ENCODE data around the gene EXT2. TPM values are rescaled to one million over a fixed set of nuclear protein-coding genes. Genes with fewer than 3 reads are reported as not detected.

EXT2 gene
- total RNA-seq, 2 donors from 2014 or later, result 47.7 to 60.3 TPM

DNA sequence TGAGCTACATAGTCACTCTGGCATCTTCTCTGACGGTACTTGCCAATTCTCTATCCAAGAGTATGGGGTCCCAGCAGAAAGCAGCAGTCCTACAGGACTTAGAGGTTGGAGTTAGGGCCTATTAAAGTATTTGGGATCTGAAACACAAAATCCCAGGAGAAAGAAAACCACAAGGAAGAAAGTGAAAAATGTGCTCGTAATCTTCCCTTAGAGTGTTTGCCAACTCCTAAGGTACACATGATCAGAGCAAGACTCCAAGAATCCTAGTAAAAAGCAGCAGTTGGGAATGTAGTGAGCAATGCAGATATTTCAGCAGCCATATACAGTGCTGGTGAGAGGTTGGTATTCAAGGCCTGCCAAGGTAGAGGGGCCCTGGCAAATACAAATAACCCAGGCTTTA lies 71.6 kb downstream of the EXT2 start:
- H3K4me1 ChIP-seq (ENCODE audit: control insufficient read depth, insufficient read depth, low read length), result no peaks in the 10 kb centered on the region
- Mint-ChIP-seq H3K27me3 (ENCODE audit: insufficient read depth) (no peaks in the 10 kb centered on the region), H3K4me3 (no peak overlapping the region), H3K36me3 (ENCODE audit: low read depth) (peaks cover 4% of the 10 kb centered on the region), H3K27ac (no peak overlapping the region), H3K9me3 (no peaks in the 10 kb centered on the region), H3K4me1 (no peaks in the 10 kb centered on the region)
- no peak overlapping the region for H3K4me3 ChIP-seq (ENCODE audit: low read length)
- TF ChIP-seq, protein P1, sequence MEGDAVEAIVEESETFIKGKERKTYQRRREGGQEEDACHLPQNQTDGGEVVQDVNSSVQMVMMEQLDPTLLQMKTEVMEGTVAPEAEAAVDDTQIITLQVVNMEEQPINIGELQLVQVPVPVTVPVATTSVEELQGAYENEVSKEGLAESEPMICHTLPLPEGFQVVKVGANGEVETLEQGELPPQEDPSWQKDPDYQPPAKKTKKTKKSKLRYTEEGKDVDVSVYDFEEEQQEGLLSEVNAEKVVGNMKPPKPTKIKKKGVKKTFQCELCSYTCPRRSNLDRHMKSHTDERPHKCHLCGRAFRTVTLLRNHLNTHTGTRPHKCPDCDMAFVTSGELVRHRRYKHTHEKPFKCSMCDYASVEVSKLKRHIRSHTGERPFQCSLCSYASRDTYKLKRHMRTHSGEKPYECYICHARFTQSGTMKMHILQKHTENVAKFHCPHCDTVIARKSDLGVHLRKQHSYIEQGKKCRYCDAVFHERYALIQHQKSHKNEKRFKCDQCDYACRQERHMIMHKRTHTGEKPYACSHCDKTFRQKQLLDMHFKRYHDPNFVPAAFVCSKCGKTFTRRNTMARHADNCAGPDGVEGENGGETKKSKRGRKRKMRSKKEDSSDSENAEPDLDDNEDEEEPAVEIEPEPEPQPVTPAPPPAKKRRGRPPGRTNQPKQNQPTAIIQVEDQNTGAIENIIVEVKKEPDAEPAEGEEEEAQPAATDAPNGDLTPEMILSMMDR (conservative IDR thresholded peaks at IDR 0.05), result no peak
- H3K9ac ChIP-seq (ENCODE audit: extremely low read depth, low read length, poor library complexity, severe bottlenecking), result no peak overlapping the region
- WGBS, 2 experiments (ENCODE audit: insufficient coverage in 1 of 2, insufficient read length in 1 of 2), result 93 to 98% methylated on average over 2 of the region's 2 CpGs
- no peak overlapping the region for H3K27ac ChIP-seq (ENCODE audit: low read depth, low read length)
- no peaks in the 10 kb centered on the region for H3K27me3 ChIP-seq (ENCODE audit: control insufficient read depth, insufficient read depth, low read length, poor library complexity, severe bottlenecking)
- no peak for DNase-seq
- H3K36me3 ChIP-seq (ENCODE audit: control insufficient read depth, insufficient read depth, low read length), result no peaks in the 10 kb centered on the region
- H3K9me3 ChIP-seq (ENCODE audit: control insufficient read depth, low read length), result no peaks in the 10 kb centered on the region

DNA sequence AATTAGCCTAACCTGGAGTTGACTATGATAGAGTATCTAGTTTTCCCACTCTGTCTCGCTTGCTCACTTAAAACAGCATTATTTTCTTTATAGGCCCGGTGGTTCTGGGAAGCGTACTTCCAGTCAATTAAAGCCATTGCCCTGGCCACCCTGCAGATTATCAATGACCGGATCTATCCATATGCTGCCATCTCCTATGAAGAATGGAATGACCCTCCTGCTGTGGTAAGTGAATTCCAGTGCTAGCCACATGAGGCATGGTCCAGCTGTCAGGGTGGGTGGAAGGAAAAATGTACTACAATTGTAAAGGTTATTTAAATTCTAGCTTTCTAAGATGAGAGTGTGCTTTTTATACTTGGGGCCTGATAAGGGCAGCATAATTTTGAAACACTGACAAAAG lies 76.0 kb downstream of the EXT2 start:
- Histone ChIP-seq H3K36me3 (ENCODE audit: control insufficient read depth, insufficient read depth, low read length) (no peaks in the 10 kb centered on the region), H3K27me3 (ENCODE audit: control insufficient read depth, insufficient read depth, low read length, poor library complexity, severe bottlenecking) (no peaks in the 10 kb centered on the region), H3K9me3 (ENCODE audit: control insufficient read depth, low read length) (no peaks in the 10 kb centered on the region), H3K9ac (ENCODE audit: extremely low read depth, low read length, poor library complexity, severe bottlenecking) (no peak overlapping the region), H3K4me3 (ENCODE audit: low read length) (no peak overlapping the region), H3K4me1 (ENCODE audit: control insufficient read depth, insufficient read depth, low read length) (no peaks in the 10 kb centered on the region), H3K27ac (ENCODE audit: low read depth, low read length) (peak overlapping the region; percentile 30)
- 48 to 93% methylated on average over 3 to 4 of the region's 4 CpGs for WGBS, 2 experiments (ENCODE audit: insufficient coverage in 1 of 2, insufficient read length in 1 of 2)
- no peaks in the 10 kb centered on the region for H3K4me1 Mint-ChIP-seq
- H3K36me3 Mint-ChIP-seq (ENCODE audit: low read depth), result peaks cover 18% of the 10 kb centered on the region
- TF ChIP-seq, protein P1 (conservative IDR thresholded peaks at IDR 0.05), result no peak
- DNase-seq, result no peak
- no peak overlapping the region for H3K4me3 Mint-ChIP-seq
- no peak overlapping the region for H3K27ac Mint-ChIP-seq
- H3K9me3 Mint-ChIP-seq, result no peaks in the 10 kb centered on the region
- peaks cover 2% of the 10 kb centered on the region for H3K27me3 Mint-ChIP-seq (ENCODE audit: insufficient read depth)

DNA sequence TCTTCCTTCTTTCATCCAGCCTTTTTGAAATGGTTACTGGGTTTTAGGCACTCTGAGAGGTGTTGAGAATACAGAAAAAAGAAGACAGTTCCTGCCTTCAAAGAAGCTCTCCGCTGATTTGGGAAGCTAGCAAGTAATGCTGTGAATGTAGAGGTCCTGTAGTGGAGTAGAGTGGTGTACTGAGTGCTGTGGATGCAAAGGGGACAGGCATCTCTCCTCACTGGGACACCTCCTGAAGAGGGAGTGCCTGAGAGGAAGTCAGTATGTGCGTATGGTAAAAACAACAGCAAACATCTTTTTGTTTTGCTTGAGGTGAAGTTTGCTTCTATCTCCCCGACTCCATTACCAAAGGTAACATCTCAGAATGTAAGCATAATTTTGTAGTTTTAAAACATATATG lies 77.5 kb downstream of the EXT2 start:
- no peak overlapping the region for H3K9ac ChIP-seq (ENCODE audit: extremely low read depth, low read length, poor library complexity, severe bottlenecking)
- no peaks in the 10 kb centered on the region for H3K9me3 Mint-ChIP-seq
- H3K4me1 Mint-ChIP-seq, result no peaks in the 10 kb centered on the region
- TF ChIP-seq, protein P1 (conservative IDR thresholded peaks at IDR 0.05), result no peak
- H3K4me3 Mint-ChIP-seq, result no peak overlapping the region
- H3K27me3 Mint-ChIP-seq (ENCODE audit: insufficient read depth), result peaks cover 2% of the 10 kb centered on the region
- no peaks in the 10 kb centered on the region for H3K27me3 ChIP-seq (ENCODE audit: control insufficient read depth, insufficient read depth, low read length, poor library complexity, severe bottlenecking)
- H3K27ac Mint-ChIP-seq, result no peak overlapping the region
- H3K9me3 ChIP-seq (ENCODE audit: control insufficient read depth, low read length), result no peaks in the 10 kb centered on the region
- 90% methylated on average over 3 of the region's 3 CpGs; no CpG with 5 or more reads in 1 of the 2 experiments for WGBS, 2 experiments (ENCODE audit: insufficient coverage in 1 of 2, insufficient read length in 1 of 2)
- H3K4me3 ChIP-seq (ENCODE audit: low read length), result no peak overlapping the region
- no peak overlapping the region for H3K27ac ChIP-seq (ENCODE audit: low read depth, low read length)
- DNase-seq, result no peak
- H3K36me3 ChIP-seq (ENCODE audit: control insufficient read depth, insufficient read depth, low read length), result no peaks in the 10 kb centered on the region
- H3K4me1 ChIP-seq (ENCODE audit: control insufficient read depth, insufficient read depth, low read length), result no peaks in the 10 kb centered on the region
- peaks cover 18% of the 10 kb centered on the region for H3K36me3 Mint-ChIP-seq (ENCODE audit: low read depth)

Measured in endodermal cell (in vitro differentiated cells).